Myocyte (in vitro differentiated cells): ENCODE measurements around the gene SYNGR2. TPM values are rescaled to one million over a fixed set of nuclear protein-coding genes. Genes with fewer than 3 reads are reported as not detected.
A peak's percentile ranks its signal among the peaks of the same experiment; 100 is the strongest.

Experiments used
- DNase-seq: peaks from one replicate; pipeline ENCODE4 v3.0.0-alpha.2; 2012; ENCODE audit warnings: low read depth
- polyA plus RNA-seq: library from polyadenylated mRNA; unstranded; fragments of >200 nt; gene quantifications from one replicate; pipeline ENCODE4 v1.2.1, GENCODE V29; 2012; ENCODE audit warnings: missing spikeins
- total RNA-seq: library from RNA; depleted of rRNA; stranded (reverse); fragments of >200 nt; gene quantifications from 2 replicates; pipeline ENCODE4 v1.2.3, GENCODE V29; 2014

The SYNGR2 gene
- total RNA-seq = 77.0 and 109 TPM in 2 replicates
- polyA plus RNA-seq = 115 TPM

GRCh38 chr17:78168242-78168902 lies at the start of gene SYNGR2:
TSS of gene SYNGR2 (plus strand) at chr17:78168581. CDS start at chr17:78168617, 36 bp downstream.
- DNase-seq = peak; percentile 78

GRCh38 chr17:78118801-78119241 lies 49.6 kb upstream of the SYNGR2 start:
- DNase-seq = no peak

- no peak for DNase-seq
These were observed 47.8 kb upstream of the SYNGR2 start for GRCh38 chr17:78120537-78120936.

- DNase-seq = no peak
These were observed 47.2 kb upstream of the SYNGR2 start for GRCh38 chr17:78120971-78121800.

GRCh38 chr17:78121801-78122215 lies 46.6 kb upstream of the SYNGR2 start:
- no peak for DNase-seq

GRCh38 chr17:78122216-78122930 lies 46.0 kb upstream of the SYNGR2 start:
- DNase-seq = no peak

GRCh38 chr17:78122931-78123249 lies 45.5 kb upstream of the SYNGR2 start:
- no peak for DNase-seq

GRCh38 chr17:78123258-78123929 lies 45.0 kb upstream of the SYNGR2 start:
- no peak for DNase-seq

GRCh38 chr17:78124081-78124835 lies 44.1 kb upstream of the SYNGR2 start:
- no peak for DNase-seq

GRCh38 chr17:78124836-78125137 lies 43.6 kb upstream of the SYNGR2 start:
- no peak for DNase-seq

- no peak for DNase-seq
These were observed 43.1 kb upstream of the SYNGR2 start for GRCh38 chr17:78125138-78125913.

- DNase-seq = peak; percentile 42
These were observed 42.1 kb upstream of the SYNGR2 start for GRCh38 chr17:78125976-78126894.

GRCh38 chr17:78126895-78127238 lies 41.5 kb upstream of the SYNGR2 start:
- DNase-seq = no peak

- no peak for DNase-seq
These were observed 41.0 kb upstream of the SYNGR2 start for GRCh38 chr17:78127239-78127887.

GRCh38 chr17:78127888-78128550 lies 40.4 kb upstream of the SYNGR2 start:
- no peak for DNase-seq

- no peak for DNase-seq
These were observed 39.6 kb upstream of the SYNGR2 start, which contains the start of gene TMC6 for GRCh38 chr17:78128551-78129350. TSS of gene TMC6 (minus strand) at chr17:78128755. CDS start at chr17:78126832, 1,923 bp downstream.
